GM20431 (cell line): ENCODE data around the gene PCDHB15.
"Not testable (repeated sequence)": the region's sequence is repeated elsewhere in the genome, so short reads cannot be mapped to it uniquely, and the experiment has no call there.

Experiments used
- in situ Hi-C: fragments of 300-500 bp; cut with MseI, MboI; formaldehyde crosslinking; loops from one replicate; pipeline ENCODE4 v1.15.0; 2020; ENCODE audit warnings: low sequenced_read_pairs; ENCODE audit not compliant: unreplicated experiment

PCDHB15 gene

DNA sequence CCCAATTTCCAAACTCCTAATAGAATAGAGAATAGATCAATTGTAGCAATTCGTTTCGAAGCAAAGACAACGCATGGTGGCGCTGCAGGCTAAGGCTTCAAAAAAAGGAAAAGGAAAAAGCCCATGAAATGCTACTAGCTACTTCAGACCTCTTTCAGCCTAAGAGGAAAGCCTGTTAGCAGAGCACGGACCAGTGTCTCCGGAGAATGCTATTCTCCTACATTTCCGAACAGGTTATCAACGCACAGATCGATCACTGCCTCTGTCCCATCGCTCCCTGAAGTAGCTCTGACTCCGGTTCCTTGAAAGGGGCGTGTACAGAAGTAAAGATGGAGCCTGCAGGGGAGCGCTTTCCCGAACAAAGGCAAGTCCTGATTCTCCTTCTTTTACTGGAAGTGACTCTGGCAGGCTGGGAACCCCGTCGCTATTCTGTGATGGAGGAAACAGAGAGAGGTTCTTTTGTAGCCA, at the start of gene PCDHB15:
TSS of gene PCDHB15 (plus strand) at position 146 of the 468 bp plus-strand sequence. CDS start at position 330, 184 bp downstream.
- in situ Hi-C loops = no loop called here

DNA sequence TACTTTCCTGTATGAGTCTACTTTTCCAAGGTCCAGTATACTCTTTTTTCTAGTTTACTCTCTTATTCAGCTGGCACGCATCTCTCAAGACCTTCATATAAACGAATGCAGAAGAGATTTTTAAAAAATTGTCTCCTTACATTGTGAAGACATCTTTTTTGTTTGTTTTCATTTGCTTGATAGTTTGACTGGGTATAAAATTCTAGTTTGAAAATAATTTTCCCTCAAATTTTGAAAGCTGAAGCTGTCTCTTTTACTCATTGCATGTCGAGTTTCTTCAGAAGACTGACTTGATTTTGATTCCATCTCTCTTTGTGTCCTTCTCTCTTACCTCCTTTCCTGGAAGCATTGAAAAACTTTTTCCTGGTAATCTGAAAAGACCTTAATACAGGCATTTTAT, 48.8 kb upstream of the PCDHB15 start:
- in situ Hi-C loops = no loop called here

DNA sequence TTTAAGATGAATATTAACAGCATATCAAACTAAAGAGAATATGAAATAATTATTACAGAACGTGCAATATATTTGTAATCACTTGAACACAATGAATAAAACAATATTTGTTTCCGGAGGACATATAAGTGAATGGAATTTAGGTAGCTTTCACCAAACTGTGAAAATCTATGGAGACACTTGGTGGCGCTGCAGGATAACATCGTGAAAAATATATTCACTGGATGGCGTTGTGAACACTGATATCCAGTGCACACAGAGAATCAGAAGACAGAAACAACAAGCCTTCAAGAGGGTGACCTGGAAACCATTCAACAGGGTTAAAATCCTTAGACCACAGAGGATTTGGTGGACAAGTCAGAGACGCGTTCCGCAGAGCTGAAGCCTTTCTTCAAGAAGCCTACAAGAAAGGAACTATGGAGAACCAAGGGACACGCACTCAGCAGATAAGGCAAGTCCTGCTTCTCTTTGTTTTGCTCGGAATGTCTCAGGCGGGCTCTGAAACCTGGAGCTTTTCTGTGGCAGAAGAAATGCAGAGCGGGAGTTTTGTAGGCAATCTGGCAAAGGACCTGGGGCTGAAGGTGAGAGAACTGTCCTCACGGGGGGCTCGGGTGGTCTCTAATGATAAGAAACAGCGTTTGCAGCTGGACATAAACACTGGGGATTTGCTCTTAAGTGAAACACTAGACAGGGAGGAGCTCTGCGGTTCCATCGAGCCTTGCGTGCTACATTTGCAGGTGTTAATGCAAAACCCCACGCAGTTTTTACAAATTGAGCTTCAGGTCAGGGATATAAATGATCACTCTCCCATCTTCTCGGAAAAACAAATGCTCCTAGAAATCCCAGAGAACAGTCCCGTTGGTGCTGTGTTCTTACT, 45.6 kb upstream of the PCDHB15 start, which contains the start of gene PCDHB11:
TSS of gene PCDHB11 (plus strand) at position 269 of the 877 bp plus-strand sequence. CDS start at position 417, 148 bp downstream.
- in situ Hi-C loops = no loop called here

DNA sequence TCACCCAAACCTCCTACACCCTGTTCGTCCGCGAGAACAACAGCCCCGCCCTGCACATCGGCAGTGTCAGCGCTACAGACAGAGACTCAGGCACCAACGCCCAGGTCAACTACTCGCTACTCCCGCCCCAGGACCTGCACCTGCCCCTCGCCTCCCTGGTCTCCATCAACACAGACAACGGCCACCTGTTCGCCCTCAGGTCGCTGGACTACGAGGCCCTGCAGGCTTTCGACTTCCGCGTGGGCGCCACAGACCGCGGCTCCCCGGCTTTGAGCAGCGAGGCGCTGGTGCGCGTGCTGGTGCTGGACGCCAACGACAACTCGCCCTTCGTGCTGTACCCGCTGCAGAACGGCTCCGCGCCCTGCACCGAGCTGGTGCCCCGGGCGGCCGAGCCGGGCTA, 44.1 kb upstream of the PCDHB15 start:
- in situ Hi-C loops = not testable (repeated sequence)

DNA sequence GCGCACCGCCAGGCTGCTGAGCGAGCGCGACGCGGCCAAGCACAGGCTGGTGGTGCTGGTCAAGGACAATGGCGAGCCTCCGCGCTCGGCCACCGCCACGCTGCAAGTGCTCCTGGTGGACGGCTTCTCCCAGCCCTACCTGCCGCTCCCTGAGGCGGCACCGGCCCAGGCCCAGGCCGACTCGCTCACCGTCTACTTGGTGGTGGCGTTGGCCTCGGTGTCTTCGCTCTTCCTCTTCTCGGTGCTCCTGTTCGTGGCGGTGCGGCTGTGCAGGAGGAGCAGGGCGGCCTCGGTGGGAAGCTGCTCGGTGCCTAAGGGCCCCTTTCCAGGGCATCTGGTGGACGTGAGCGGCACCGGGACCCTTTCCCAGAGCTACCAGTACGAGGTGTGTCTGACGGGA, 43.5 kb upstream of the PCDHB15 start:
- in situ Hi-C loops = not testable (repeated sequence)

DNA sequence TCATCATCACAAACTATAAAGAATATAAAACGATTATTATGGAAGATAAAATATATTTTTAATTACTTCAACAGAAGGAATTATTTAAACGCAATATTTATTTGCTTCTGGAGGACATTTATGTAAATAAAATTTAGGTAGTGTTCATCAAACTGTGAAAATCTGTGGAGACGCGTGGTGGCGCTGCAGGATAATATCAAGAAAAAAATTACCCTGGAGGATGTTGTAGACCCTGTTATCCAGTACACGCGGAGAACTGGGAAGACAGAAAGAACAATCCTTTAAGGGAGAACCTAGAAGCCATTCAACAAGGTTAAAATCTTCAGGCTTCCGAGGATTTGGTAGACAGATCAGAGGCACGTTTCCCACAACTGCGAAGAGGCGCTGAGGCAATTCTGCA, 36.7 kb upstream of the PCDHB15 start, which contains the start of gene PCDHB12:
TSS of gene PCDHB12 (plus strand) at position 242 of the 400 bp plus-strand sequence. CDS start 189 bp downstream, outside the sequence.
- in situ Hi-C loops = no loop called here

- in situ Hi-C loops = not testable (repeated sequence)
Observed at GRCh38 chr5:141210281-141210680, 34.9 kb upstream of the PCDHB15 start.

GRCh38 chr5:141210849-141211248, 34.3 kb upstream of the PCDHB15 start:
- in situ Hi-C loops = not testable (repeated sequence)

DNA sequence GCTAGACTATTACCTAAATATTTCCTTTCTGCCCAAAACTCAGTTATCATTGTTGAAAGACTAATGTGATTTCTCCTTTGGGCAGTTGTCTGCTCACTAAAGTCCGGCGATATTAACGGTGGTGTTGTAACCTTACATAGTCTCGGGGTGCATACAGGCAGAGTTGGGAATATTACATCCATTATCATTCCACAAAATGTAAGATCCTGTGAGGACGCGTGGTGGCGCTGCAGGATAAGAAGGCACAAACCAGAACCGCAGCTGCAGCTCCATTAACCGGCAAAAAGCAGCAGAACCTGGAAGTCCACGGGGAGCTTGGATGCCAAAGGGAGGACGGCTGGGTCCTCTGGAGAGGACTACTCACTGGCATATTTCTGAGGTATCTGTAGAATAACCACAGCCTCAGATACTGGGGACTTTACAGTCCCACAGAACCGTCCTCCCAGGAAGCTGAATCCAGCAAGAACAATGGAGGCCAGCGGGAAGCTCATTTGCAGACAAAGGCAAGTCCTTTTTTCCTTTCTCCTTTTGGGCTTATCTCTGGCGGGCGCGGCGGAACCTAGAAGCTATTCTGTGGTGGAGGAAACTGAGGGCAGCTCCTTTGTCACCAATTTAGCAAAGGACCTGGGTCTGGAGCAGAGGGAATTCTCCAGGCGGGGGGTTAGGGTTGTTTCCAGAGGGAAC, 31.4 kb upstream of the PCDHB15 start, which contains the start of gene PCDHB13:
TSS of gene PCDHB13 (plus strand) at position 264 of the 684 bp plus-strand sequence. CDS start at position 469, 205 bp downstream.
- in situ Hi-C loops = not testable (repeated sequence)

- in situ Hi-C loops = not testable (repeated sequence)
Observed at GRCh38 chr5:141214583-141214982, 30.6 kb upstream of the PCDHB15 start.

DNA sequence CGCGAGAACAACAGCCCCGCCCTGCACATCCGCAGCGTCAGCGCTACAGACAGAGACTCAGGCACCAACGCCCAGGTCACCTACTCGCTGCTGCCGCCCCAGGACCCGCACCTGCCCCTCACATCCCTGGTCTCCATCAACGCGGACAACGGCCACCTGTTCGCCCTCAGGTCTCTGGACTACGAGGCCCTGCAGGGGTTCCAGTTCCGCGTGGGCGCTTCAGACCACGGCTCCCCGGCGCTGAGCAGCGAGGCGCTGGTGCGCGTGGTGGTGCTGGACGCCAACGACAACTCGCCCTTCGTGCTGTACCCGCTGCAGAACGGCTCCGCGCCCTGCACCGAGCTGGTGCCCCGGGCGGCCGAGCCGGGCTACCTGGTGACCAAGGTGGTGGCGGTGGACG, 29.7 kb upstream of the PCDHB15 start:
- in situ Hi-C loops = not testable (repeated sequence)

GRCh38 chr5:141216035-141216434, 29.2 kb upstream of the PCDHB15 start:
- in situ Hi-C loops = not testable (repeated sequence)

DNA sequence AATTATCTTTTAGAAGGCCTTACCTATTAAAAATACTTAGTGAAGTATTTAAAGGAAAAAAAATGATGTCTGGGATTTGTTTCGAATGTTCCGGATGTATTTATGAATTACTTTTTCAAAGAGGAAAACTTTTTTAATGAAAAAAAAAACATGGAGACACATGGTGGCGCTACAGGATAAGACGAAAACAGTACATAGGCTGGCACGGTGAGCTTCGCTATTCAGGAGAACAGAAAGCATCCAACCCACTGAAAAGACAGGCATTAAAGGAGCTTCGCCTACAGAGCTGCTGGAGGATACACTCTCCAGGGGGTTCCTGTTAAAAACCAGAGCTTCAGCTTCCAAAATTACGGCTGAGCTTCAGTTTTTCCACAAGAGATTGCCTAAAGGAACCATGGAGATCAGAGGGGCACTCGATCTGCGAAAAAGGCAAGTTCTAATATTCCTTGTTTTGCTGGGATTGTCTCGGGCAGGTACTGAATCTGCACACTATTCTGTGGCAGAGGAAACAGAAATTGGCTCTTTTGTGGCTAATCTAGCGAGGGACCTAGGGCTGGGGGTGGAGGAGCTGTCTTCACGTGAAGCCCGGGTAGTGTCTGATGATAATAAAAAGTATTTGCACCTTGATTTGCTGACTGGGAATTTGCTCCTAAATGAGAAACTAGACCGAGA, 21.9 kb upstream of the PCDHB15 start, which contains the start of gene PCDHB14:
TSS of gene PCDHB14 (plus strand) at position 232 of the 672 bp plus-strand sequence. CDS start at position 395, 163 bp downstream.
- in situ Hi-C loops = no loop called here

- in situ Hi-C loops = not testable (repeated sequence)
Observed at GRCh38 chr5:141224844-141225243, 20.4 kb upstream of the PCDHB15 start.

- in situ Hi-C loops = not testable (repeated sequence)
Observed at GRCh38 chr5:141225421-141225820, 19.8 kb upstream of the PCDHB15 start.

GRCh38 chr5:141234109-141234667, 11.0 kb upstream of the PCDHB15 start:
- in situ Hi-C loops = no loop called here

DNA sequence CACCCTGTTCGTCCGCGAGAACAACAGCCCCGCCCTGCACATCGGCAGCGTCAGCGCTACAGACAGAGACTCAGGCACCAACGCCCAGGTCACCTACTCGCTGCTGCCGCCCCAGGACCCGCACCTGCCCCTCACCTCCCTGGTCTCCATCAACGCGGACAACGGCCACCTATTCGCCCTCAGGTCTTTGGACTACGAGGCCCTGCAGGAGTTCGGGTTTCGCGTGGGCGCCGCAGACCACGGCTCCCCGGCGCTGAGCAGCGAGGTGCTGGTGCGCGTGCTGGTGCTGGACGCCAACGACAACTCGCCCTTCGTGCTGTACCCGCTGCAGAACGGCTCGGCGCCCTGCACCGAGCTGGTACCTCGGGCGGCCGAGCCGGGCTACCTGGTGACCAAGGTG, 9.3 kb upstream of the PCDHB15 start:
- in situ Hi-C loops = not testable (repeated sequence)

- in situ Hi-C loops = no loop called here
Observed at GRCh38 chr5:141236516-141237313, 8.5 kb upstream of the PCDHB15 start.

GRCh38 chr5:141241496-141241895, 3.7 kb upstream of the PCDHB15 start:
- in situ Hi-C loops = no loop called here
